Subcutaneous abdominal adipose tissue (tissue), 5 donors: ENCODE measurements around the gene WNT8B.

ENCODE experiments used
- H3K27ac ChIP-seq: one replicate; pipeline ENCODE4 v1.7.0; 2013; ENCODE audit warnings: low read depth, mild to moderate bottlenecking, inconsistent platforms, low read length, moderate library complexity
- H3K27me3 ChIP-seq, 5 donors: one replicate each; pipeline ENCODE4 v1.7.0; 2013; ENCODE audit warnings: low read length in 5 of 5, inconsistent platforms in 1 of 5; ENCODE audit not compliant: control insufficient read depth in 5 of 5, insufficient read depth in 4 of 5
- H3K36me3 ChIP-seq, 5 donors: one replicate each; pipeline ENCODE4 v1.7.0; 2013; ENCODE audit warnings: low read length in 5 of 5; ENCODE audit not compliant: control insufficient read depth in 5 of 5, insufficient read depth in 5 of 5
- H3K4me1 ChIP-seq, 5 donors: one replicate each; pipeline ENCODE4 v1.7.0; 2013; ENCODE audit warnings: low read length in 5 of 5, mild to moderate bottlenecking in 3 of 5, moderate library complexity in 1 of 5; ENCODE audit not compliant: control insufficient read depth in 5 of 5, insufficient read depth in 5 of 5
- H3K4me3 ChIP-seq, 5 donors: one replicate each; pipeline ENCODE4 v1.7.0; 2013; ENCODE audit warnings: low read length in 5 of 5, low read depth in 1 of 5
- H3K9ac ChIP-seq, 5 donors: one replicate each; pipeline ENCODE4 v1.7.0; 2013; ENCODE audit warnings: low read length in 5 of 5, mild to moderate bottlenecking in 4 of 5, moderate library complexity in 3 of 5
- H3K9me3 ChIP-seq, 5 donors: one replicate each; pipeline ENCODE4 v1.7.0; 2013; ENCODE audit warnings: low read length in 5 of 5; ENCODE audit not compliant: control insufficient read depth in 5 of 5
- donor health status: healthy.
- donor health status: healthy.
- donor health status: healthy.
- donor health status: healthy.
- donor health status: healthy.

WNT8B gene

DNA sequence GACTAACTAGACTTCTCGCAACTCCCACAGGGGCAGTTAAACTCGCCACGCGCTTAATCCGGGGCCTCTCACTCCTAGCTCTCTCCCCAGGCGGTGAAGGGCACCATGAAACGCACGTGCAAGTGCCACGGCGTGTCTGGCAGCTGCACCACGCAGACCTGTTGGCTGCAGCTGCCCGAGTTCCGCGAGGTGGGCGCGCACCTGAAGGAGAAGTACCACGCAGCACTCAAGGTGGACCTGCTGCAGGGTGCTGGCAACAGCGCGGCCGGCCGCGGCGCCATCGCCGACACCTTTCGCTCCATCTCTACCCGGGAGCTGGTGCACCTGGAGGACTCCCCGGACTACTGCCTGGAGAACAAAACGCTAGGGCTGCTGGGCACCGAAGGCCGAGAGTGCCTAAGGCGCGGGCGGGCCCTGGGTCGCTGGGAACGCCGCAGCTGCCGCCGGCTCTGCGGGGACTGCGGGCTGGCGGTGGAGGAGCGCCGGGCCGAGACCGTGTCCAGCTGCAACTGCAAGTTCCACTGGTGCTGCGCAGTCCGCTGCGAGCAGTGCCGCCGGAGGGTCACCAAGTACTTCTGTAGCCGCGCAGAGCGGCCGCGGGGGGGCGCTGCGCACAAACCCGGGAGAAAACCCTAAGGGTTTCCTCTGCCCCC, 19.5 kb downstream of the WNT8B start:
- Histone ChIP-seq H3K4me3 (peak overlapping the region; percentile 58 to 89 (median 67)), H3K9me3 (no peaks in the 10 kb centered on the region), H3K27me3 (peaks cover 7 to 23% (median 18%) of the 10 kb centered on the region in 5 donors), H3K4me1 (peaks cover 3 to 18% (median 14%) of the 10 kb centered on the region in 5 donors), H3K27ac (no peak overlapping the region), H3K36me3 (peaks cover 0 to 16% (median 7%) of the 10 kb centered on the region in 5 donors), H3K9ac (peak overlapping the region in 1 of 5 donors; percentile 70)

DNA sequence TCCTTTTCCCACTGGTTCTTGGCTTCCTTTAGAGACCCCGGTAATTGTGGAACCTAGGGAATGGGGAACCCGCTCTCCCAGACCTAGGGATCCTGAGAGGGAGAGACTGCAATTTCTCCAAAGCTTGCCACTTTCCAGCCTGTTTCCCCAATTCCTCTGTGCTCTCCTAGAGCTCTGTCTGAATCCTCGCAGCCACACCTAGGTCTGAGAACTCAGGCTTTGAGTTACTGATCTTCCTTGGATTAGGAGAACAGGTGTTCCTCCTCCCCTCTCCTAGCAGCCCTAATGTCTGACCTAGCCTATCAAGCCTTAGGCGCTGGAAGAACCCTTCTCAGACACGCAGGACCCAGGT, 20.0 kb downstream of the WNT8B start:
- peaks cover 7 to 23% (median 18%) of the 10 kb centered on the region in 5 donors for H3K27me3 ChIP-seq
- H3K9me3 ChIP-seq, result no peaks in the 10 kb centered on the region
- H3K4me1 ChIP-seq, result peaks cover 3 to 18% (median 14%) of the 10 kb centered on the region in 5 donors
- H3K36me3 ChIP-seq, result peaks cover 0 to 21% (median 12%) of the 10 kb centered on the region in 5 donors
- peak overlapping the region in 1 of 5 donors; percentile 32 for H3K9ac ChIP-seq
- H3K4me3 ChIP-seq, result peak overlapping the region in 4 of 5 donors; percentile 19 to 71 (median 62)
- no peak overlapping the region for H3K27ac ChIP-seq

GRCh38 chr10:100483876-100484666, 21.3 kb downstream of the WNT8B start:
- Histone ChIP-seq H3K4me1 (peaks cover 3 to 18% (median 14%) of the 10 kb centered on the region in 5 donors), H3K36me3 (peaks cover 0 to 31% (median 22%) of the 10 kb centered on the region in 5 donors), H3K9ac (no peak overlapping the region), H3K27me3 (peaks cover 7 to 16% (median 15%) of the 10 kb centered on the region in 5 donors), H3K4me3 (no peak overlapping the region), H3K27ac (no peak overlapping the region), H3K9me3 (no peaks in the 10 kb centered on the region)

GRCh38 chr10:100485366-100485765, 22.6 kb downstream of the WNT8B start:
- Histone ChIP-seq H3K36me3 (peaks cover 0 to 43% (median 35%) of the 10 kb centered on the region in 5 donors), H3K27me3 (peaks cover 0 to 3% (median 2%) of the 10 kb centered on the region in 5 donors), H3K9me3 (no peaks in the 10 kb centered on the region), H3K9ac (no peak overlapping the region), H3K4me3 (no peak overlapping the region), H3K27ac (no peak overlapping the region), H3K4me1 (peaks cover 3 to 18% (median 14%) of the 10 kb centered on the region in 5 donors)

DNA sequence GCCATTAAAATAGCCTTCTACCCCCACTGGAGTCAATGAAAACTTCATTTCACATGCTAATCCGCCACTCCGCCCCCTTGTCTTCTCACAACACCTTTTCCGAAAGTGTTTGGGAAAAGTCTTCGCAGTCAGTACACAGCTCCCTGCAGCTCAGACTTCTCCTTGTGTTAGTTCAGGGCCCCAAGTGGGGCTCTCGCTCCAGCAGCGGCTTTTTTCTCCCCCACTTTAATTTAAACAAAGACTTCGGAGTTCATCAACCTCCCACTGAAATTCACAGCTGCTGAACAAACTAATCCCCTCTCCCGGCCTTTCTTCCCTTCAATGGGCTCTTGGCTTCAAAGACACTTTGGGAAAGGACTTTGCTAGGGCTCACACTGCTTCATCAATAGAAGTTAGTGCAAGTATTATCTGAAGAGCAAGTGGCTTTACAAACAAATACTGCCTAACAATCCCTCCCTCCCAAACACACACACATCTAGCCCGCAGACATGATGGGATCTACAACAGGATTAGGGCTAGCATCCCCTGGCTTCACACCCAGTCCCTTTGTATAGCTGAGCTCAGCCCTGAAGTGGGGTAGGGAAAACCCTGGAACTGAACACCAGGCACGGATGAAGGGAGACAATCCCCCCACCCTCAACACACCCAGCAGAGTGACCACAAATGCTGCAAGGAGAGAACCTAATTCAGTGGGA, 23.1 kb downstream of the WNT8B start:
- peaks cover 0 to 46% (median 38%) of the 10 kb centered on the region in 5 donors for H3K36me3 ChIP-seq
- H3K4me1 ChIP-seq, result peaks cover 3 to 18% (median 14%) of the 10 kb centered on the region in 5 donors
- no peaks in the 10 kb centered on the region for H3K27me3 ChIP-seq
- H3K9ac ChIP-seq, result no peak overlapping the region
- H3K9me3 ChIP-seq, result no peaks in the 10 kb centered on the region
- no peak overlapping the region for H3K4me3 ChIP-seq
- H3K27ac ChIP-seq, result no peak overlapping the region

DNA sequence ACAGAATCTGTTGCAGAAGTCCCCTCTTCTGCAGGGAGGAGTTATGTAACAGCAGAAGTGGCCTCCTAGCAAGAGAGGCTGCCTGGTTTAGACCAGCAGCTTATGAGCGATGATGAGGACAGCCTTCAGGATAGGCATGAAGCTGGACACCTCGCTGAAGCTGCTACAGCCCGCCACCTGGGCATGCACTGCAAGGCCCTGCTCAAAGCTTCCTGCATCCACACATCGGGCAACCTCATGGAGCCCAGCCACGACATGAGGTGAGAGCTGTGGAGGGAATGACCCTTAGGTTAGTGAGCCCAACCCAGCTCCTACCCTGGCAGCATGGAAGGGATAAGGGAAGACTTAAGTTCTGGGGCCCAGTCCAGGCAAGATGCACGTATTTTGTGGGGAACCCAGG, 24.7 kb downstream of the WNT8B start:
- no peak overlapping the region for H3K27ac ChIP-seq
- no peak overlapping the region for H3K4me3 ChIP-seq
- H3K4me1 ChIP-seq, result peaks cover 0 to 5% (median 4%) of the 10 kb centered on the region in 5 donors
- H3K27me3 ChIP-seq, result no peaks in the 10 kb centered on the region
- H3K9me3 ChIP-seq, result no peaks in the 10 kb centered on the region
- no peak overlapping the region for H3K9ac ChIP-seq
- H3K36me3 ChIP-seq, result peaks cover 0 to 53% (median 43%) of the 10 kb centered on the region in 5 donors

DNA sequence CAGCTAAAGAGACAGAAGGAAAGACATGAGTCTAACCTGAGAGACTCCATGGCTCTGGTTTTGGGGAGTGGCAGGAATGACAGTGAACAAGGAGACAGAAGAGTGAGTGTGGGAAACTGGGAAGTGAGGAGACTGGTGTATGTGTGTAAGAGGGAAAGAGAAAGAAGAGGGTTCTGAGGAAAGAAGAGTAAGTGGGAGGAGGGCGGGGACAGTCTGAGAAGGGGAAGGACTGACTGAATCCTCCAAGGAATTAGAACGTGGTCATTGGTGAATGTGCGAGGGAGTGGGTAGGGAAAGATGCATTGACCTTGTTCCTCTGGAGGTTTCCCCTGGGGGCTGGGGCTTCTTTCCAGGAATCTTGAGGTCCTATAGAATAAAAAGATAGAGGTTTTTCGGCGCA, 26.6 kb downstream of the WNT8B start:
- Histone ChIP-seq H3K27me3 (no peaks in the 10 kb centered on the region), H3K4me3 (no peak overlapping the region), H3K4me1 (no peaks in the 10 kb centered on the region), H3K27ac (no peak overlapping the region), H3K9me3 (no peaks in the 10 kb centered on the region), H3K36me3 (peaks cover 7 to 65% (median 51%) of the 10 kb centered on the region in 5 donors), H3K9ac (no peak overlapping the region)

DNA sequence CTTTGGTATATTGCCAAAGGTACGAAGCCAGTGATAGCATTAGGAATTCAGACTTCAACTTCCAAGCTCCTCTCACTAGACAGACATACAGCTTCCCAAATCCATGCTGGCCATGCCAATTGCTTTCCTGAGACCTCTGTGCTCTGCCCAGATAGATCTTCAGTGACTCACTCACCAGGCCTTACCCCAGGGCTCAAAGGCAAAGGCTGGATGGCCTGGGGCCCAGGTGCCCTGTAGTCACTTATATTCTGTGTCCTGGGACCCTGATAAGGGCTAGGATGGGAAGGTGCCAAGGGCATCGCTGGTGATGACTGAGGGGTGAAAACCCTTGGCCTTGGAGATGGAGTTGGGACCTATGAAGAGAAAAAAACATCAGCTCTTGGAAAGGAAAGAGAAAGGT, 27.7 kb downstream of the WNT8B start:
- Histone ChIP-seq H3K36me3 (peaks cover 12 to 71% (median 55%) of the 10 kb centered on the region in 5 donors), H3K4me1 (no peaks in the 10 kb centered on the region), H3K9ac (no peak overlapping the region), H3K27ac (no peak overlapping the region), H3K4me3 (no peak overlapping the region), H3K9me3 (no peaks in the 10 kb centered on the region), H3K27me3 (no peaks in the 10 kb centered on the region)

GRCh38 chr10:100496567-100496966, 33.8 kb downstream of the WNT8B start:
- no peaks in the 10 kb centered on the region for H3K27me3 ChIP-seq
- H3K9me3 ChIP-seq, result no peaks in the 10 kb centered on the region
- H3K4me3 ChIP-seq, result no peak overlapping the region
- no peaks in the 10 kb centered on the region for H3K4me1 ChIP-seq
- H3K27ac ChIP-seq, result no peak overlapping the region
- peaks cover 23 to 87% (median 69%) of the 10 kb centered on the region in 5 donors for H3K36me3 ChIP-seq
- no peak overlapping the region for H3K9ac ChIP-seq
